ENCODE data around the gene SLC23A1.

Gene SLC23A1

GRCh38 chr5:139378101-139378825 is 4.8 kb downstream of the SLC23A1 start:
- Histone ChIP-seq H3K9ac (no peak overlapping the region), H3K27me3 (ENCODE audit: insufficient read depth, low read depth) (no peaks in the 10 kb centered on the region), H3K27ac (no peak overlapping the region), H4K20me1 (ENCODE audit: insufficient read depth) (no peaks in the 10 kb centered on the region), H3K79me2 (ENCODE audit: insufficient read depth, low read depth) (no peaks in the 10 kb centered on the region), H3K4me1 (ENCODE audit: low read depth, poor library complexity, severe bottlenecking) (peaks cover 1% of the 10 kb centered on the region), H2AFZ (ENCODE audit: low read depth) (no peak overlapping the region), H3K4me2 (no peak overlapping the region), H3K36me3 (ENCODE audit: insufficient read depth) (no peaks in the 10 kb centered on the region), H3K4me3 (IDR thresholded peaks at IDR 0.05; ENCODE audit: insufficient read depth, low read depth, low read length) (no peak overlapping the region)
- TF ChIP-seq, protein P1, sequence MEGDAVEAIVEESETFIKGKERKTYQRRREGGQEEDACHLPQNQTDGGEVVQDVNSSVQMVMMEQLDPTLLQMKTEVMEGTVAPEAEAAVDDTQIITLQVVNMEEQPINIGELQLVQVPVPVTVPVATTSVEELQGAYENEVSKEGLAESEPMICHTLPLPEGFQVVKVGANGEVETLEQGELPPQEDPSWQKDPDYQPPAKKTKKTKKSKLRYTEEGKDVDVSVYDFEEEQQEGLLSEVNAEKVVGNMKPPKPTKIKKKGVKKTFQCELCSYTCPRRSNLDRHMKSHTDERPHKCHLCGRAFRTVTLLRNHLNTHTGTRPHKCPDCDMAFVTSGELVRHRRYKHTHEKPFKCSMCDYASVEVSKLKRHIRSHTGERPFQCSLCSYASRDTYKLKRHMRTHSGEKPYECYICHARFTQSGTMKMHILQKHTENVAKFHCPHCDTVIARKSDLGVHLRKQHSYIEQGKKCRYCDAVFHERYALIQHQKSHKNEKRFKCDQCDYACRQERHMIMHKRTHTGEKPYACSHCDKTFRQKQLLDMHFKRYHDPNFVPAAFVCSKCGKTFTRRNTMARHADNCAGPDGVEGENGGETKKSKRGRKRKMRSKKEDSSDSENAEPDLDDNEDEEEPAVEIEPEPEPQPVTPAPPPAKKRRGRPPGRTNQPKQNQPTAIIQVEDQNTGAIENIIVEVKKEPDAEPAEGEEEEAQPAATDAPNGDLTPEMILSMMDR (conservative IDR thresholded peaks at IDR 0.05; ENCODE audit: low read depth, low read length) = no peak

DNA sequence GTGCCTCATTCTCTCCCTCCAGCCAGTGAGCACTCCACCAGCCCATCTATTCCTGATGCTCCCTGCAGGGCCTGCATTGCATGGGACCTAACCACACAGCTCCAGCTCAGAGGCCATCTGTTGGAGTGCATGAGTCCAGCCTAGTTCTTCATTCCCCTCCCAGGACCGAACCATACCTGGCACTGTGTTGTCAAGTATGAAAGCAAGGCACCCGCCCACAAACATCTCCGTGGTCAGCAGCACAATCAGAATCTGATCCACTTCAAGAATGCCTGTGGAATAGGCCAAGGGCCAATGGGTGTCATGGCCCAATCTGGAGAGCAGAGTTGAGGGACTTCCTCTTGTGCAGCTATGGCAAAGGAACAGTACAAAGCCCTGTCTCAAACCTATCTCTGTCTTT is 5.9 kb downstream of the SLC23A1 start:
- Histone ChIP-seq H3K4me1 (ENCODE audit: low read depth, poor library complexity, severe bottlenecking) (no peaks in the 10 kb centered on the region), H3K36me3 (ENCODE audit: insufficient read depth) (no peaks in the 10 kb centered on the region), H4K20me1 (ENCODE audit: insufficient read depth) (no peaks in the 10 kb centered on the region), H3K9ac (no peak overlapping the region), H3K4me2 (no peak overlapping the region), H3K27me3 (ENCODE audit: insufficient read depth, low read depth) (no peaks in the 10 kb centered on the region), H3K4me3 (IDR thresholded peaks at IDR 0.05; ENCODE audit: insufficient read depth, low read depth, low read length) (no peak overlapping the region), H3K79me2 (ENCODE audit: insufficient read depth, low read depth) (no peaks in the 10 kb centered on the region), H2AFZ (ENCODE audit: low read depth) (no peak overlapping the region), H3K27ac (no peak overlapping the region)
- TF ChIP-seq, protein P1 (conservative IDR thresholded peaks at IDR 0.05; ENCODE audit: low read depth, low read length) = no peak

DNA sequence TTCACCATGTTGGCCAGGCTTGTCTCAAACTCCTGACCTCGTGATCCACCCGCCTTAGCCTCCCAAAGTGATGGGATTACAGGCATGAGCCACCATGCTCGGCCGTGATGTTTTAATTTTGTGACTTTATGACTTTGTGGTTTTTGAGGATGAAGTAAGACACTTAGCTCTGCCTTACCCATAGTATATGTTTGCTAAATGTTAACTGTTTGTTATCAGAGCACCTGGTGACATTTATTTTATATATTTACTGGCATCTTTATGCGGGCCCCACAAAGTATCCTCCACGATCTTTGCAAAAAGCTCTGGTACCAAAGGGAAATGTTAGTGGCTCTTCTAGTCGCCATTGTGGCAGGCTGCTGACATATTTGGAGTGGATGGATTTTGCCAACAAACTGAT is 6.7 kb downstream of the SLC23A1 start:
- no peaks in the 10 kb centered on the region for H3K27me3 ChIP-seq (ENCODE audit: insufficient read depth, low read depth)
- no peaks in the 10 kb centered on the region for H4K20me1 ChIP-seq (ENCODE audit: insufficient read depth)
- H3K9ac ChIP-seq = no peak overlapping the region
- H3K79me2 ChIP-seq (ENCODE audit: insufficient read depth, low read depth) = no peaks in the 10 kb centered on the region
- no peak overlapping the region for H3K4me3 ChIP-seq (IDR thresholded peaks at IDR 0.05; ENCODE audit: insufficient read depth, low read depth, low read length)
- H3K27ac ChIP-seq = no peak overlapping the region
- no peaks in the 10 kb centered on the region for H3K4me1 ChIP-seq (ENCODE audit: low read depth, poor library complexity, severe bottlenecking)
- TF ChIP-seq, protein P1 (conservative IDR thresholded peaks at IDR 0.05; ENCODE audit: low read depth, low read length) = no peak
- H2AFZ ChIP-seq (ENCODE audit: low read depth) = no peak overlapping the region
- no peak overlapping the region for H3K4me2 ChIP-seq
- H3K36me3 ChIP-seq (ENCODE audit: insufficient read depth) = no peaks in the 10 kb centered on the region

- H3K27ac ChIP-seq = no peak overlapping the region
- no peaks in the 10 kb centered on the region for H3K27me3 ChIP-seq (ENCODE audit: insufficient read depth, low read depth)
- TF ChIP-seq, protein P1 (conservative IDR thresholded peaks at IDR 0.05; ENCODE audit: low read depth, low read length) = no peak
- H2AFZ ChIP-seq (ENCODE audit: low read depth) = no peak overlapping the region
- no peaks in the 10 kb centered on the region for H3K4me1 ChIP-seq (ENCODE audit: low read depth, poor library complexity, severe bottlenecking)
- no peak overlapping the region for H3K4me3 ChIP-seq (IDR thresholded peaks at IDR 0.05; ENCODE audit: insufficient read depth, low read depth, low read length)
- no peaks in the 10 kb centered on the region for H4K20me1 ChIP-seq (ENCODE audit: insufficient read depth)
- H3K79me2 ChIP-seq (ENCODE audit: insufficient read depth, low read depth) = no peaks in the 10 kb centered on the region
- H3K9ac ChIP-seq = no peak overlapping the region
- H3K36me3 ChIP-seq (ENCODE audit: insufficient read depth) = no peaks in the 10 kb centered on the region
- H3K4me2 ChIP-seq = no peak overlapping the region
These were observed 8.2 kb downstream of the SLC23A1 start for GRCh38 chr5:139374909-139375308.

Data from KMS-11 (cell line).